A673 (cell line): ENCODE results near the gene GRIN3A.

Source experiments
- EZH2 ChIP-seq: fragments of 200-600 bp; sonication (generic); IDR thresholded peaks from 2 replicates; pipeline ENCODE4 v1.6.1; 2017; ENCODE audit warnings: borderline replicate concordance, low read depth, mild to moderate bottlenecking, mixed read lengths, antibody characterized with exemption, low read length; ENCODE audit not compliant: poor library complexity, severe bottlenecking
- TF ChIP-seq, protein P1 (sequence below): fragments of 300-800, 200-600 bp; sonication (generic); conservative IDR thresholded peaks from 2 replicates; pipeline ENCODE4 v1.5.1; 2017; ENCODE audit warnings: low read depth, mild to moderate bottlenecking, antibody characterized with exemption, low read length, moderate library complexity, mixed read lengths

DNA sequence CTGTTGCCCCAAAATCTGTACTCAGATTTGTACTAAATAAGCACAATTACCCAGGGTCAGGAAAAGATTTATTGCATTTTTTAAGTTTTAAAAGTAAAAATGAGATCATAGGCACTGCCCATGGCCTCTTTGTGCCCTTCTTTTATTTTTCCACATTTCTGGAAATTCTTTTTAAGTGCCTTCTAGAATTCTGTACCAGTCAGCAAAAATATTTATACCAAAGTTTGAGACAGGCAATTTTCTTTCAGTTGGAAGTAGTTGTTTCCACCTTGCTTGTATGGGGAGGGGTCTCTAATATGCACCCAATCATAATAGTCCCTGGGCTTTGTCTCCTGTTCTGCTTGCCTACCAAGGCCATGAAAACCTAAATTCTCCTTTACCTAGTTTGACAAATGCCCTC lies 210.4 kb downstream of the GRIN3A start:
- TF ChIP-seq, protein P1, sequence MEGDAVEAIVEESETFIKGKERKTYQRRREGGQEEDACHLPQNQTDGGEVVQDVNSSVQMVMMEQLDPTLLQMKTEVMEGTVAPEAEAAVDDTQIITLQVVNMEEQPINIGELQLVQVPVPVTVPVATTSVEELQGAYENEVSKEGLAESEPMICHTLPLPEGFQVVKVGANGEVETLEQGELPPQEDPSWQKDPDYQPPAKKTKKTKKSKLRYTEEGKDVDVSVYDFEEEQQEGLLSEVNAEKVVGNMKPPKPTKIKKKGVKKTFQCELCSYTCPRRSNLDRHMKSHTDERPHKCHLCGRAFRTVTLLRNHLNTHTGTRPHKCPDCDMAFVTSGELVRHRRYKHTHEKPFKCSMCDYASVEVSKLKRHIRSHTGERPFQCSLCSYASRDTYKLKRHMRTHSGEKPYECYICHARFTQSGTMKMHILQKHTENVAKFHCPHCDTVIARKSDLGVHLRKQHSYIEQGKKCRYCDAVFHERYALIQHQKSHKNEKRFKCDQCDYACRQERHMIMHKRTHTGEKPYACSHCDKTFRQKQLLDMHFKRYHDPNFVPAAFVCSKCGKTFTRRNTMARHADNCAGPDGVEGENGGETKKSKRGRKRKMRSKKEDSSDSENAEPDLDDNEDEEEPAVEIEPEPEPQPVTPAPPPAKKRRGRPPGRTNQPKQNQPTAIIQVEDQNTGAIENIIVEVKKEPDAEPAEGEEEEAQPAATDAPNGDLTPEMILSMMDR = no peak
- no peak for TF ChIP-seq EZH2
